NB4 (cell line): Measurements from ENCODE around the gene HS3ST4.

Experiments used
- DNase-seq: peaks from one replicate; pipeline ENCODE4 v3.0.0; 2010; ENCODE audit warnings: low read depth
- H3K4me3 ChIP-seq: one replicate; pipeline ENCODE4 v1.5.1; 2011; ENCODE audit warnings: mild to moderate bottlenecking, low read depth, low read length, moderate library complexity
- MYC ChIP-seq: IDR thresholded peaks from 2 replicates; pipeline ENCODE4 v1.6.1; 2011; ENCODE audit warnings: low read depth, low read length
- POLR2A ChIP-seq: IDR thresholded peaks from 2 replicates; pipeline ENCODE4 v1.6.1; 2011; ENCODE audit warnings: mild to moderate bottlenecking; ENCODE audit not compliant: insufficient read length; ENCODE audit errors: extremely low read depth
- TF ChIP-seq, protein P1 (sequence below): IDR thresholded peaks from 2 replicates; pipeline ENCODE4 v1.6.1; 2011; ENCODE audit warnings: low read depth, low read length
- TF ChIP-seq, protein P2 (sequence below): IDR thresholded peaks from one replicate; pipeline ENCODE4 v1.5.1; 2012; ENCODE audit warnings: low read depth, low read length

Gene HS3ST4

GRCh38 chr16:26157319-26157718 lies 465.6 kb downstream of the HS3ST4 start:
- TF ChIP-seq, protein P1, sequence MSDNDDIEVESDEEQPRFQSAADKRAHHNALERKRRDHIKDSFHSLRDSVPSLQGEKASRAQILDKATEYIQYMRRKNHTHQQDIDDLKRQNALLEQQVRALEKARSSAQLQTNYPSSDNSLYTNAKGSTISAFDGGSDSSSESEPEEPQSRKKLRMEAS: no peak
- TF ChIP-seq, protein P2, sequence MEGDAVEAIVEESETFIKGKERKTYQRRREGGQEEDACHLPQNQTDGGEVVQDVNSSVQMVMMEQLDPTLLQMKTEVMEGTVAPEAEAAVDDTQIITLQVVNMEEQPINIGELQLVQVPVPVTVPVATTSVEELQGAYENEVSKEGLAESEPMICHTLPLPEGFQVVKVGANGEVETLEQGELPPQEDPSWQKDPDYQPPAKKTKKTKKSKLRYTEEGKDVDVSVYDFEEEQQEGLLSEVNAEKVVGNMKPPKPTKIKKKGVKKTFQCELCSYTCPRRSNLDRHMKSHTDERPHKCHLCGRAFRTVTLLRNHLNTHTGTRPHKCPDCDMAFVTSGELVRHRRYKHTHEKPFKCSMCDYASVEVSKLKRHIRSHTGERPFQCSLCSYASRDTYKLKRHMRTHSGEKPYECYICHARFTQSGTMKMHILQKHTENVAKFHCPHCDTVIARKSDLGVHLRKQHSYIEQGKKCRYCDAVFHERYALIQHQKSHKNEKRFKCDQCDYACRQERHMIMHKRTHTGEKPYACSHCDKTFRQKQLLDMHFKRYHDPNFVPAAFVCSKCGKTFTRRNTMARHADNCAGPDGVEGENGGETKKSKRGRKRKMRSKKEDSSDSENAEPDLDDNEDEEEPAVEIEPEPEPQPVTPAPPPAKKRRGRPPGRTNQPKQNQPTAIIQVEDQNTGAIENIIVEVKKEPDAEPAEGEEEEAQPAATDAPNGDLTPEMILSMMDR: no peak
- TF ChIP-seq MYC (no peak), POLR2A (no peak)
- no peak overlapping the region for H3K4me3 ChIP-seq
- no peak for DNase-seq

- DNase-seq: no peak
- no peak for TF ChIP-seq POLR2A
- TF ChIP-seq MYC: no peak
- TF ChIP-seq, protein P1: no peak
- TF ChIP-seq, protein P2: no peak
- no peak overlapping the region for H3K4me3 ChIP-seq
Observed at GRCh38 chr16:26158142-26158759, 466.5 kb downstream of the HS3ST4 start.

DNA sequence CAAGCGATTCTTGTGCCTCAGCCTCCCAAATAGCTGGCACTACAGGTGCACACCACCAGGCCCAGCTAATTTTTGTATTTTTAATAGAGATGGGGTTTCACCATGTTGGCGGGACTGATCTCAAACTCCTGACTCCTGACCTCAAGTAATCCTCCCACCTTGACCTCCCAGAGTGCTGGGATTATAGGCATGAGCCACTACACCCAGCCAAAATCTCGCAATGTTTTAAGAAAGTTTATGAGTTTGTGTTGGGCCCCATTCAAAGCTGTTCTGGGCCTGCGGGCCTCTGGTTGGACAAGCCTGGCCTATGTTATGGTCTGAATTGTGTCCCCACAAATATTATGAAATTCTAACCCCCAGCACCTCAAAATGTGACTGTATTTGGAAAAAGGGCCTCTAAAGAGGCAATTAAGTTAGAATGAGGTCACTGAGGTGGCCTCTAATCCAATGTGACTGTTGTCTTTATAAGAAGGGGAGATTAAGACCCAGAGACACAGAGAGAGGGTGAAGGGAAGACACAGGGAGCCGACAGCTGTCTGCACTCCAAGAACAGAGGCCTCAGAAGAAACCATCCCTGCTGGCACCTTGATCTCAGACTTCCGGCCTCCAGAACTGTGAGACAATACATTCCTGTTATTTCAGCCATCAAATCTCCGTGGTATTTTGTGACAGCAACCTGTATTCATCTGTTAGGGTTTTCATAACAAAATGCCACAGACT lies 469.9 kb downstream of the HS3ST4 start:
- DNase-seq: no peak
- TF ChIP-seq POLR2A (no peak), MYC (no peak)
- TF ChIP-seq, protein P1: no peak
- TF ChIP-seq, protein P2: no peak
- no peak overlapping the region for H3K4me3 ChIP-seq

- no peak overlapping the region for H3K4me3 ChIP-seq
- no peak for DNase-seq
- TF ChIP-seq POLR2A: no peak
- TF ChIP-seq, protein P1: no peak
- no peak for TF ChIP-seq MYC
- TF ChIP-seq, protein P2: no peak
Observed at GRCh38 chr16:26169473-26169872, 477.7 kb downstream of the HS3ST4 start.

GRCh38 chr16:26175944-26176343 lies 484.2 kb downstream of the HS3ST4 start:
- DNase-seq: no peak
- no peak overlapping the region for H3K4me3 ChIP-seq
- TF ChIP-seq, protein P2: no peak

GRCh38 chr16:26177438-26177837 lies 485.7 kb downstream of the HS3ST4 start:
- DNase-seq: no peak
- TF ChIP-seq, protein P1: no peak
- TF ChIP-seq POLR2A: no peak
- no peak for TF ChIP-seq MYC
- TF ChIP-seq, protein P2: no peak
- H3K4me3 ChIP-seq: no peak overlapping the region
